SH-SY5Y (cell line): Measurements from ENCODE around the gene PRKCB.

Experiments
- GATA2 ChIP-seq: IDR thresholded peaks from 2 replicates; pipeline ENCODE4 v1.6.1; 2011; ENCODE audit warnings: mild to moderate bottlenecking, low read depth, low read length
- GATA3 ChIP-seq: IDR thresholded peaks from 2 replicates; pipeline ENCODE4 v1.6.1; 2011; ENCODE audit warnings: low read depth, mild to moderate bottlenecking, low read length, moderate library complexity

Gene PRKCB

GRCh38 chr16:23835390-23836077 is at the start of gene PRKCB:
Gene PRKCB, plus strand, starts transcription at chr16:23835983.
- TF ChIP-seq GATA3: no peak

- TF ChIP-seq GATA3: no peak
- no peak for TF ChIP-seq GATA2
Measured at GRCh38 chr16:23786964-23787561, 48.7 kb upstream of the PRKCB start.

GRCh38 chr16:23788685-23789084 is 47.1 kb upstream of the PRKCB start:
- no peak for TF ChIP-seq GATA3
- TF ChIP-seq GATA2: no peak

GRCh38 chr16:23795378-23795777 is 40.4 kb upstream of the PRKCB start:
- TF ChIP-seq GATA2: no peak
- TF ChIP-seq GATA3: no peak

GRCh38 chr16:23796941-23797340 is 38.8 kb upstream of the PRKCB start:
- no peak for TF ChIP-seq GATA3
- TF ChIP-seq GATA2: no peak

- TF ChIP-seq GATA3 (no peak), GATA2 (no peak)
Measured at GRCh38 chr16:23801378-23801777, 34.4 kb upstream of the PRKCB start.

- no peak for TF ChIP-seq GATA3
Measured at GRCh38 chr16:23802776-23803175, 33.0 kb upstream of the PRKCB start.

GRCh38 chr16:23803591-23804123 is 32.1 kb upstream of the PRKCB start:
- TF ChIP-seq GATA3 (no peak), GATA2 (no peak)

GRCh38 chr16:23807028-23807427 is 28.8 kb upstream of the PRKCB start:
- TF ChIP-seq GATA2 (no peak), GATA3 (no peak)

GRCh38 chr16:23821467-23821866 is 14.3 kb upstream of the PRKCB start:
- no peak for TF ChIP-seq GATA2
- no peak for TF ChIP-seq GATA3

GRCh38 chr16:23821875-23822688 is 13.7 kb upstream of the PRKCB start:
- no peak for TF ChIP-seq GATA3

GRCh38 chr16:23823475-23824384 is 12.1 kb upstream of the PRKCB start:
- TF ChIP-seq GATA2 (no peak), GATA3 (no peak)

- TF ChIP-seq GATA3: no peak
- no peak for TF ChIP-seq GATA2
Measured at GRCh38 chr16:23824909-23825308, 10.9 kb upstream of the PRKCB start.
